GM12891 (cell line): Measurements from ENCODE around the gene EBP.

Source experiments
- DNase-seq: peaks from one replicate; pipeline ENCODE4 v3.0.0; 2011; ENCODE audit warnings: low spot score; ENCODE audit not compliant: insufficient read length
- FAIRE-seq: peaks from 2 replicates; lab custom pipeline; 2011; peaks lifted over from hg19 to GRCh38; lab: Jason Lieb, UNC
- PAX5 ChIP-seq: IDR thresholded peaks from 2 replicates; pipeline ENCODE4 v1.6.1; 2011; ENCODE audit warnings: low read length, moderate library complexity, mild to moderate bottlenecking; ENCODE audit not compliant: insufficient read depth, severe bottlenecking
- POLR2A ChIP-seq: IDR thresholded peaks from 2 replicates; pipeline ENCODE4 v1.6.1; 2011; ENCODE audit warnings: low read depth, low read length, control low read depth
- POLR2AphosphoS5 ChIP-seq: IDR thresholded peaks from 2 replicates; pipeline ENCODE4 v1.6.1; 2011; ENCODE audit warnings: low read depth, low read length, control low read depth
- POU2F2 ChIP-seq: IDR thresholded peaks from 2 replicates; pipeline ENCODE4 v1.6.1; 2011; ENCODE audit warnings: low read depth, mild to moderate bottlenecking, control low read depth, low read length, moderate library complexity
- SPI1 ChIP-seq: IDR thresholded peaks from 2 replicates; pipeline ENCODE4 v1.6.1; 2011; ENCODE audit warnings: low read depth, low read length, control low read depth
- TAF1 ChIP-seq: IDR thresholded peaks from 2 replicates; pipeline ENCODE4 v1.6.1; 2011; ENCODE audit warnings: low read depth, low read length, control low read depth

The EBP gene

GRCh38 chrX:48477960-48478755 is 43.5 kb upstream of the EBP start:
- FAIRE-seq (no peak), DNase-seq (no peak)
- TF ChIP-seq PAX5: no peak
- no peak for TF ChIP-seq POLR2AphosphoS5
- TF ChIP-seq POLR2A: no peak
- no peak for TF ChIP-seq SPI1
- no peak for TF ChIP-seq POU2F2
- TF ChIP-seq TAF1: no peak

GRCh38 chrX:48478806-48479205 is 42.8 kb upstream of the EBP start:
- DNase-seq: no peak
- peak; percentile 20 for FAIRE-seq
- TF ChIP-seq POLR2AphosphoS5: no peak
- TF ChIP-seq POU2F2: no peak
- no peak for TF ChIP-seq TAF1
- no peak for TF ChIP-seq PAX5
- TF ChIP-seq SPI1: no peak
- TF ChIP-seq POLR2A: no peak

DNA sequence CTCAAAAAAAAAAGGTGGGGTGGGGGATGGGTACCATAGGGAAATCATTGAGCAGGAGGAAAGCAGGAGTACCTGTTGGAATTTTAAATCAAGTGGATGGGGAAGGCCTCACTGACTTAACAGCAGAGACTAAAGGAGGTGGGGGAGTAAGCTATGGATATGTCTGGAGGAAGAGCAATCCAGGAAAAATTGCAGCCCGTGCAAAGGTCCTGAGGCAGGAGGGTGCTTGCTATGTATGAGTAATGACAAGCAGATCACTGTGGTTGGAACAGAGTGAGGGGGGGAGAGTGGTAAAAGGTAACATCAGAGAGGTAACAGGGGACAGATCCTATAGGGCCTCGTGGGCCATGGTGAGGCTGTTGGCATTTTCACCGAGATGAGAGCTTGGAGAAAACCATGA is 41.5 kb upstream of the EBP start:
- DNase-seq: no peak
- FAIRE-seq: no peak
- TF ChIP-seq SPI1 (no peak), POU2F2 (no peak), POLR2A (no peak), TAF1 (no peak), POLR2AphosphoS5 (no peak), PAX5 (no peak)

- FAIRE-seq (no peak), DNase-seq (no peak)
- no peak for TF ChIP-seq TAF1
- TF ChIP-seq POU2F2: no peak
- TF ChIP-seq PAX5: no peak
- TF ChIP-seq SPI1: no peak
- no peak for TF ChIP-seq POLR2AphosphoS5
- no peak for TF ChIP-seq POLR2A
Measured at GRCh38 chrX:48480583-48480982, 41.0 kb upstream of the EBP start.

DNA sequence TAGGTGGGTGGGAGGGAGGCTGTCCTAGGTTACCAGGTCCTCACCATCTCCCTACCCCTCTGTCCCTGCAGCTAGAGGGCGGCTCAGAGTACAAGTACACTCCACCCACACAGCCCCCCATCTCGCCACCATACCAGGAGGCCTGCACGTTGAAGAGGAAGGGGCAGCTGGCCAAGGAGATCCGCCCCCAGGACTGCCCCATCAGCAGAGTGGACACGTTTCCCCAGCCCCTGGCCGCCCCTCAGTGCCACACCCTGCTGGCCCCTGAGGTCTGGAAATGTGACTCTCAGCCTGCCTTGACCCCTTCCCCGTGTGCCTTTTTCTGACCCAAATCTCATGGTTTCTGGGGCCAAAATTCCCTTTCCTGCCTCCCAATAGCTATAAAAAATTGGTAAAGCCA is 39.1 kb upstream of the EBP start:
- DNase-seq: no peak
- TF ChIP-seq TAF1: no peak
- TF ChIP-seq POLR2AphosphoS5: no peak
- no peak for TF ChIP-seq POLR2A
- no peak for TF ChIP-seq SPI1
- no peak for TF ChIP-seq POU2F2
- no peak for TF ChIP-seq PAX5
- FAIRE-seq: no peak

- no peak for FAIRE-seq
- TF ChIP-seq POLR2A (0 out of 2 replicates have a peak, but pooled peaks have one; percentile 10), POLR2AphosphoS5 (no peak)
- DNase-seq: no peak
Measured at GRCh38 chrX:48487362-48487798, 34.2 kb upstream of the EBP start.

- FAIRE-seq (no peak), DNase-seq (no peak)
- TF ChIP-seq POLR2A (no peak; the same call in 1 of the 2 replicates), PAX5 (no peak), SPI1 (no peak), POLR2AphosphoS5 (no peak), POU2F2 (no peak), TAF1 (no peak)
Measured at GRCh38 chrX:48488034-48488433, 33.6 kb upstream of the EBP start.

DNA sequence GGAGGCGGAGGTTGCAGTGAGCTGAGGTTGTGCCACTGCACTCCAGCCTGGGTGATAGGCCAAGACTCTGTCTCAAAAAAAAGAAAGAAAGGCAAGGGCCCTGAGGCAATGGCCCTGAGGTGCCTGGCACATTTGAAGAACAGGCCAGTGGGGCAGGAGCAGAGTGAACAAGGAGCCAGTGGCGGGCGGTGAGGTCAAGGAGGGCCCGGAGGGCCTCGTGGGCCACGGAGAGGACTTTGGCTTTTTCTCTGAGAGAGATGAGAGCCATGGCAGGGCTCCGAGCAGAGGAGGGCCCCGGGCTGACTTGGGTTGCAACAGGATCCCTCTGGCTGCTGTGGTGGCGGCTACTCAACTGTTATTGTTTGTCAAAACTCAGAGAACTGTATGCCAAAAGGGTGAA is 32.3 kb upstream of the EBP start:
- FAIRE-seq: no peak
- no peak for TF ChIP-seq POLR2A
- TF ChIP-seq SPI1: no peak

DNA sequence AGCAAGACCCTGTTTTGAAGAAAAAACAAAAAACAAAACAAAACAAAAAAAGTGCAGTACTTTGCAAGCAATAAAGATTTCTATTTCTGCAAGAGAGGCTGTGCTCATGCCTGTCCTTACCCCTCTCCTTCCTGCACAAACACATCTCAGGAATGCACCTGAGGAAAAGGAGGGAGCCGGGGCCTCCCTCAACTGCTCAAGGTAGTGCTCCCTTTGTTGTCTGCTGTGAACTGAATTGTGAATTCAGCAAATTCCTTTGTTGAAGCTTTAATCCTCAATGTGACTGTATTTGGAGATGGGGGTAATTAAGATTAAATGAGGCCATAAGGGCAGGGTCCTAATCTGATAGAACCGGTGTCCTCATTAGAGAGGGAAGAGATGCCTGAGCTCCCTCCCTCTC is 31.7 kb upstream of the EBP start:
- no peak for TF ChIP-seq POLR2AphosphoS5
- no peak for TF ChIP-seq POLR2A
- TF ChIP-seq PAX5: no peak
- no peak for TF ChIP-seq TAF1
- no peak for TF ChIP-seq SPI1
- TF ChIP-seq POU2F2: no peak
- FAIRE-seq: no peak
- DNase-seq: no peak

More for the DNA sequence above, 32.3 kb upstream of the EBP start:
- DNase-seq: no peak

GRCh38 chrX:48490661-48491060 is 30.9 kb upstream of the EBP start:
- no peak for DNase-seq
- no peak for FAIRE-seq
- TF ChIP-seq SPI1 (no peak), TAF1 (no peak), POLR2AphosphoS5 (no peak), POU2F2 (no peak), POLR2A (no peak), PAX5 (no peak)
